Measurements from ENCODE around the gene ARIH2.
"Not testable (repeated sequence)": the region's sequence is repeated elsewhere in the genome, so short reads cannot be mapped to it uniquely, and the experiment has no call there.

Gene ARIH2

GRCh38 chr3:48918388-48919214, at the start of gene ARIH2:
ARIH2 (plus strand) TSS chr3:48918842; CDS start chr3:48927559, 8,717 bp downstream.
- DNase-seq = peak; percentile 78

GRCh38 chr3:48877671-48878070, 41.0 kb upstream of the ARIH2 start:
- DNase-seq = no peak

- no peak for DNase-seq
Measured at GRCh38 chr3:48879307-48879993, 39.2 kb upstream of the ARIH2 start.

GRCh38 chr3:48879994-48880377, 38.7 kb upstream of the ARIH2 start:
- no peak for DNase-seq

GRCh38 chr3:48881006-48881405, 37.6 kb upstream of the ARIH2 start:
- no peak for DNase-seq

- no peak for DNase-seq
Measured at GRCh38 chr3:48881652-48882114, 37.0 kb upstream of the ARIH2 start.

GRCh38 chr3:48885753-48886152, 32.9 kb upstream of the ARIH2 start:
- no peak for DNase-seq

- no peak for DNase-seq
Measured at GRCh38 chr3:48891606-48892005, 27.0 kb upstream of the ARIH2 start.

GRCh38 chr3:48894516-48894915, 24.1 kb upstream of the ARIH2 start:
- no peak for DNase-seq

GRCh38 chr3:48896936-48897335, 21.7 kb upstream of the ARIH2 start:
- DNase-seq = no peak

- DNase-seq = peak; percentile 12
Measured at GRCh38 chr3:48897460-48898376, 20.9 kb upstream of the ARIH2 start.

- DNase-seq = peak; percentile 65
Measured at GRCh38 chr3:48898383-48899234, 20.0 kb upstream of the ARIH2 start, which contains the start of gene SLC25A20. SLC25A20 (minus strand) TSS chr3:48898882; CDS start chr3:48898794, 88 bp downstream.

GRCh38 chr3:48899273-48899672, 19.4 kb upstream of the ARIH2 start:
- DNase-seq = no peak

GRCh38 chr3:48907026-48907425, 11.6 kb upstream of the ARIH2 start:
- not testable (repeated sequence) for DNase-seq

- no peak for DNase-seq
Measured at GRCh38 chr3:48915296-48915695, 3.3 kb upstream of the ARIH2 start.

GRCh38 chr3:48919215-48920138, 835 bp downstream of the ARIH2 start:
- peak; percentile 68 for DNase-seq

- no peak for DNase-seq
Measured at GRCh38 chr3:48926425-48927392, 8.1 kb downstream of the ARIH2 start.

- peak; percentile 45 for DNase-seq
Measured at GRCh38 chr3:48927928-48928327, 9.3 kb downstream of the ARIH2 start.

GRCh38 chr3:48928679-48929078, 10.0 kb downstream of the ARIH2 start:
- DNase-seq = no peak

Data from GF-D8 (cell line).